Activated CD4-positive, alpha-beta T cell treated with anti-CD3 and anti-CD28 coated beads, Interleukin-2, amount 50 U/mL, for 1 hour (primary cell): ENCODE results near the gene CDC42BPB.

ENCODE experiments used
- DNase-seq: peaks from one replicate; pipeline ENCODE4 v3.0.0-alpha.2; 2020

The CDC42BPB gene

DNA sequence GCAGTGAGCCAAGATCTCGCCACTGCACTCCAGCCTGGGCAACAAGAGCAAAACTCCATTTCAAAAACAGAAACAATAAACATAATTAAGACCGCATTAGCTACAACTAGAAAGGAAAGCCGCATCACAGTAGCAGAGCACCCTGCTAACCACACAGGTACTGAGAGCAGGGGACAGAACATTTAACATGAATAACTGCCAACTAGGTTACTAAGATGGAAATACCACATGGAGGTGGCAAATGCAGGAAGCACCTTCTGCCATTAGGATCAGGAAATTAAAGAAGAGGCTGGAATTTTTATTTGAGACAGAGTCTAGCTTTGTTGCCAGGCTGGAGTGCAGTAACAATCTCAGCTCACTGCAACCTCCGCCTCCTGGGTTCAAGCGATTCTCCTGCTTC, 41.9 kb downstream of the CDC42BPB start:
- no peak for DNase-seq

DNA sequence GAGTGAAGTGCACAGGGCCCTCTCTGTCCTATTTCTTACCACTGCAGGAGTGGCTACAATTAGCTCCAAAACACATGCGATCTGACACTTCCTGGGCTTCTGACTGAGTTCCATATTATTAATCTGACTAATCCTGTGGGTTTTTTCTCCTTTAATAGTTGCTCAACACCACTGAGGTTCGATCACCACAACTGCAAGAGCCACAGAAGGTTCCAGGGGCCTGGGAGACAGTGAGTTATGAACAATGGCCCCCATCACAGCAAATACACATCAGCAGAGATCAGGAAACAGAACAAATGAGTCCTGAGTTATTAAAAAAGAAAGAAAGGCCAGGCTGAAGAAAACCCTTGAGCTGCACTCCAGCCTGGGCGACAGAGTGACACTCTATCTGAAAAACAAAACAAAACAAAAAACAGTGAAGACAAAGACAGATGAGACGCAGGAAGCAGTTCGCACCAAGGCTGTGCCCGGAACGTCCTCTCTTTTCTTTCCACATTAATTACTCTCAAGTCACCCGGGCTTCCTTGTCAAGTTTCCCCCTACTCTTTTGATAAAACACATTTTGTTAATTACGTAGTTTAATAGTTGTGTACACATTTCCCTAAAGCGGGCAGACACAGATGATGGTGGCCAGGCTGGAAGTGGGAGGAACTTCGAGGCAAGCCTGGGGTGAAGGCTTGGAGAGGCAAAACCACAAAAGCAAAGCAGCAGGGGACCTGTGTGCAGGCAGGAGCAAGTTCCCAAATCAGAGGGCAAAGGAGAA, 42.7 kb downstream of the CDC42BPB start:
- no peak for DNase-seq

DNA sequence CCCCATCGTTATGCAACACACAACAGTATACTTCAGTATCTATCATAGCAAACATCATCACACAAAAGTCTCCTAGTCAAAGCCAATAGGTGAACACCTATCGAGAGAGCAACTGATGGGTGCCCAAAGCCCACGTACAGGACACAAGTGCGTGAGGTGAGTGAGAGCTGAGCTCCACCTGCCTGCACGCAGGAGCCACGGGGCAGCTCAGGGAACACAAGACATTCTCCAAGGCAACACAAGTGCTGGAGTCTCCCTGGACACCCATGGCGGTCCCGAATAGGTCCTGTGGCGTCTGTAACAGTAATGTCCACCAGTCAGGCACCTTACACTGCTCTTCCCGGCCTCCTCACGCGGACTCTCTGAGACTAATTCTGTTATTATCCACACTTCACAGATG, 44.3 kb downstream of the CDC42BPB start:
- DNase-seq = no peak

- no peak for DNase-seq
Observed at GRCh38 chr14:103009559-103009958, 47.8 kb downstream of the CDC42BPB start.

DNA sequence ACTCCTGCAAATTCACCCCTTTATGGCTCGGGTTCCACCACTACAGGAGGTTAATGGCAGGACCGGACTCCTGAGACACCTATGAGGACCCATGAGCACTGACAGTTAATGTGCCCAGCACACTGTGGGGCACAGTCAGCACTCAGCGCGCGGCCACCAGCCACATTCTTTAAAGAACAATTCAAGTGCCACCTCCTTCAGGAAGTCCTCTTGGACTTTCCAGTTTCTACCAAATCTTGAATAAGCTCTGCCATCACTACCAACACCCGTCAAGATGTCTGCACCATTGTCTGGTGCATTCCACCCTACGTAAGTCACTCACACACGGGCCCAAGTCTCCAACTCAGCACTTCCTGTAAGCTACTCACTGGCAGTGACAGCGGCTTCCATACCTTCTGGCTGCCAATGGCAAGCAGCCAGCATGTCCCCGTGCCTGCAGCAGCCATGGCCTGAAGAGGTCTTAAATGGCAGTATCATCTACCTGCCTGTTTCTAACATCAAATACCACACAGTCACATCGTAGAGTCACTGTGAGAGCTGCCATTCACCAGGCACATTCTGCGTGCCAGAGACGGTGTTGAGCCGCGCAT, 48.5 kb downstream of the CDC42BPB start:
- no peak for DNase-seq

DNA sequence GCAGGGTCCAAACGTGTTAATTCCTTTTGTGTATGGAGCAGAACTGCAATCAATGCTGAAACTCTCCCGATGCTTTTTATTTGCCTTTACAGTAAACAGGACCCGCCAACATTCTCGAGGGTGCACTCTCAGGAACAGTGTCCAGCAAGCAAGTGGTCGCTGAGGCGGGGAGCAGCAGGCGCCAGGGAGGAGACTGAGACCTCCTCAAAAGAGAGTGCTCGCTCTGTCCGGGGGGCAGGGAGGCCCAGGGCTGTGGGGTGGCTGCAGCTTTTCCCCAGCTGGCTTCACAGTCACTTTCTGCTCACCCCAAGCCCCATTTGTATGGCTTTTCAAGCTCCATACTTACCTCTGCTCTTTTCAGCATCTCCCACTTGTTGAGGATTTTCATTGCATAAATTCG, 49.2 kb downstream of the CDC42BPB start:
- DNase-seq = no peak

DNA sequence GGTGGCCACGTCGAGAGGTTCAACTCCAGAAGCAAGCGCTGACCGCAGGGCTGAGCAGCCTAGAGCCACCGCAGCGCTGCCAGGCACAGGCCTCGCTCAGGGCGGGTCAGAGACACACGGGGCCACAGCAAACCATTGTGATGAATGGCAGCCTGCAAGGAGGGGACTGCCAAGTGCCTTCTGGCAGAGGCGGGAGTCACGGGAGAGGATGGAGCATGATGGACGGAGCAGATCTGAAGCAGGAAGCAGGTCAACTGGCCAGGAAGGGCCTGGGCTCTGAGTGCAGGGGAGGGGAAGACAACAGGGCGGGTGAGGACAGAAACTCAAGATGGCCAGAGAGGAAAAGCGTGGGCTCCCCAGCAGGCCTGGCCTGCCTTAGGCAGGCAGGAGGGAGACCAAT, 49.8 kb downstream of the CDC42BPB start:
- DNase-seq = no peak

- no peak for DNase-seq
Observed at GRCh38 chr14:103006991-103007520, 50.3 kb downstream of the CDC42BPB start.

GRCh38 chr14:103006106-103006505, 51.2 kb downstream of the CDC42BPB start:
- no peak for DNase-seq

DNA sequence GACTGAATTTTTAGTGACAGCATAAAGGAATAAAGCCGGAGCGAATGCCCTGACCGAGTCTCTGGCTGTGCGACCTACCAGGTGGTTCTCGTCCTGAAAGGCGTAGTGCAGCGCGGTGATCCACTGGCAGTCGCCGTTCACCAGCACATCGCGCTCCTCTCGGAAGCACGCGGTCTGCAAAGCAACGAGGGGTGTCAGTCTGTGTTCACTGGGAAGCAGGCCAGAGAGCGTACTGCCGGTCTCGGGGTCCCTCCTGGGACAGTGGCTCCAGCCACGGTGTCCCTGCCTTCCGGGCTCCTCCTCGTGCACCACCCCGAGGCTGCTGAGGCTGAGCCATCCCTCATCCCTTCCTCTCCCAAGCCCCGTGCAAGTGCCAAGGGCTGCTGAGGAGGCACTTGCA, 53.5 kb downstream of the CDC42BPB start:
- no peak for DNase-seq

- no peak for DNase-seq
Observed at GRCh38 chr14:103003351-103003615, 54.1 kb downstream of the CDC42BPB start.

GRCh38 chr14:103002578-103003350, 54.6 kb downstream of the CDC42BPB start:
- DNase-seq = no peak

DNA sequence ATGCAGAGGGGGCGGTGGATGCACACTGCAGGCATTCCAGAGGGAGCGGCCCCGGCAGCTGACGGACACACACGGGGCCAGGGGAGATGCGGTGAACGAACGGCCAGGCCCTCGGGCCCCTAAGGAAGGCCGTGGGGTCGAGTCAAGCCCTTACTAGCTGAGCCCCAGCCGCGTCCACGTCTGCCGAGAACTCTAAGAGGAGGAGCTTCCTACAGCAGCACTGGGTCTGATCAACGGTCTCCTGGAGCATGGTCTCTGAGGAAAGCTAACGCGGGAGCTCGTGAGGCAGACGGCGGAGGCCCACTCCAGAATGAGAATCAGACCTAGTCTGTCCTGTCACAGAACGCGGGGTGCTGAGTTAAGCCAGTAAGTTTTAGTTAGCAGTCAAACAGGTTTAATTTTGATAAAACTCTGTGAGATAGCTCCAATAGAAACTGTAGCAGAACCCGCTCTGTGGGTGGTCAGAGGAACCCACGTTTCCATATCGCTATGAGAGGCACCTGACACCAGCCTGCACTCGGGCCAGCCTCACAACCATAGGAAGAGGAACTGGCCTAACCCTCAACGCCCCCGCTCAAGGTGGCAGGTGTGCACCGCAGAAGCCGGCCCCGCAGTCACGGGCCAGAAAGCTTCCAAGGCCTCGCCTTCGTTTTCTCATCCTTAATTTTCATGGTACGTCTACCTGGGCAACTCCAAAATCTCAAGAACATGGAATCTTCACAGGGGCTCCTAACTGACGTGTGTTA, 55.5 kb downstream of the CDC42BPB start:
- DNase-seq = no peak

DNA sequence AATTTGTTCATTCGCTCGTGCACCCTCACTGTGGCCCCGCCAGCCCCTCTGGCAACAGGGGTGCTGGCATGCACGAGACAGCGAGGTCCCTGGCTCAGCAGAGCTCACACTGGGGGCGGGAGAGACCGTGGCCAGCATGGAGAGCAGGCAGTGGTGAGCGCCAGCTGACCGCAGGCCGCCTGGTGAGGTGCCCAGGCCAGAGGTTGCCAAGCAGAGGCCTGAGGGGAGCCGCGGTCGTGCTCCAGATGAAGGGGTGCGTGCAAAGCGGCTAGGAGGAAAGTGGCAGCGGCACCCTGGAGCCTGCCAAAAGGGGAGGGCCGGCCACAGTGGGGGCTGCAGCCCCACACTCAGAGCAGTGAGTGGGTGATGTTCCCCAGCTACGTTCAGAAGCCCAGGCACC, 56.1 kb downstream of the CDC42BPB start:
- DNase-seq = no peak

- no peak for DNase-seq
Observed at GRCh38 chr14:103000291-103000921, 56.9 kb downstream of the CDC42BPB start.

GRCh38 chr14:102999227-102999895, 58.0 kb downstream of the CDC42BPB start:
- no peak for DNase-seq

DNA sequence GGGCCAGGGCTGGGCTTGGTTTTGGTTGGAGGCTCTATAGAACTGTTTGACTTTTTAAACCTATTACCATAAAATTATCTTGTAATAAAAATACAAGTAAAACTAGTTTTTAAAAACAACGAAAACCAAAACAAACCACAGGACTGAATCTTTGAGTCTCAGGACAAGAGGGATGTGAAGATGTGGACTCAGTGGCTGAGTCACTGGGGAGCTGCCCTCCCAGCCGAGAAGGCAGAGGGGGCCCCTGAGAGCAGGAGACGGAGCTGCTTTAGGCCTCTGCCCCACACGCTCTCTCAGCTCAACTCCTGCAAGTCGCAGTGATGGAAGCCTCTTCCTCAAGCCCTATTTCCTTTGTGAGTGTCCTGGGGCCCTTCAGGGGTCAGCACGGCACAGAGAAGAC, 59.0 kb downstream of the CDC42BPB start:
- DNase-seq = no peak

DNA sequence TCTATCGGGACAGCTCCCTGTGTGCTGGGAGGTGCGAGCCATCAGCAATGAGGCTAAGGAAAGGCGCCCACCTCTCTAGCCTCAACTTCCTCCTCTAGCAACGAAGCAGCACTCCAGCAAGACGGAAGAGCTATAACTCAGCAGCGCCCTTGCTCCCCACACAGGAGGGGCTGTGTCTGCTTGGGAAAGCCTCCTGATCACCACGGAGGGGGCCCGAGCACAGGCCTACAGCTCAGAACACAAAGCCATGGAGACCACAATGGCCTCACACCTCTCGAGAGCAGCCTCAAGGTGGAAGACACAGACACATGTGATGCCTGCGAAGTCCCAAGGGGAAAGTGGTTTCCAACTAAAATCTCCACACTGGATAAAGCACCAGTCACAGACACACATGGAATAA, 60.4 kb downstream of the CDC42BPB start:
- DNase-seq = no peak

- DNase-seq = no peak
Observed at GRCh38 chr14:102994689-102995088, 62.7 kb downstream of the CDC42BPB start.

GRCh38 chr14:102993523-102993922, 63.8 kb downstream of the CDC42BPB start:
- no peak for DNase-seq

DNA sequence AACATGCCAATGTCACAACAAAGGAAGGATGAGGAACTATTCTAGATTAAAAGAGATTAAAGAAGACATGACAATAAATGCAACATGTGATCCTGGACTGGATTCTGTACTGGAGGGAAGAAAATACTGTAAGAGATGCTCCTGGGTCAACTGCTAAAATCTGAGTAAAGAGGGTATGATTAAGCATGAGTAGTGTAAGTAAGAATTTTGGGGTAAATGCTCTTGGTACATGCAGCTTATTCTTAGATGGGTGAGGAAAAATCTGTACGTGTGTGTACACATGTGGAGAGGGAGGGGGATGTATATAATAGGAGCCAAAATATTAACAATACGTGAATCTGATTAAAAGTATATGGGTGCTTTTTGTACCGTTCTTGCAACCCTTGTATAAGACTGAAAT, 66.0 kb downstream of the CDC42BPB start:
- no peak for DNase-seq

DNA sequence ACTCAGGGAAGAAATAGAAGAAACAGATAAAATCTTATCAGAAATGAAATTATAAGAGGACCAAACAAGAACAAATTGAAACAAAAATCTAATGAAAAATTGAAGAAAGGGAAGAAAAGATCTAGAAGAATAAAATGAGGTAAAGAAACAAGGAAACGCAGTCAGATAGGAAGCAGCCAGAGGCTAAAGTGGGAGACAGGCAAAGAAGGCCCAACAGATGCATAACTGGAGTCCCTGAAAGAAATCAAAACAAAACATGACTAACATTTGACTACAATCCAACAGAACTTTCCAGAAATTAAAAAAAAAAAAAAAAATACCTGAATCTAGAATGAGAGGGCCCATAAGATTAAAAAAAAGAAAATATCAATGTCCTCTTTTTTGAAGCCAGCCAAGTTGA, 69.3 kb downstream of the CDC42BPB start:
- no peak for DNase-seq
